Tibial artery (tissue), 4 donors: ENCODE data around the gene GMNN.
"Not testable (repeated sequence)": the region's sequence is repeated elsewhere in the genome, so short reads cannot be mapped to it uniquely, and the experiment has no call there.

Source experiments
- DNase-seq, 2 donors: peaks; one replicate each; pipeline ENCODE4 v3.0.0-alpha.2; 2019
- H3K27ac ChIP-seq, 2 donors: fragments of 200-600 bp; sonication (generic) in 1 of 2; 1 replicate in 1 of 2; 2 replicates in 1 of 2; pipeline ENCODE4 v1.5.1; 2018 to 2019; ENCODE audit warnings: mild to moderate bottlenecking in 1 of 2
- H3K27me3 ChIP-seq, 2 donors: fragments of 200-600 bp; sonication (generic) in 1 of 2; one replicate each; pipeline versions ENCODE4 v1.5.1 to v1.6.0; 2016 to 2019
- H3K36me3 ChIP-seq, 3 donors: fragments of 200-600 bp; sonication (generic) in 2 of 3; one replicate each; pipeline ENCODE4 v1.5.1; 2016 to 2019; ENCODE audit warnings: mild to moderate bottlenecking in 2 of 3
- H3K4me1 ChIP-seq, 4 donors: fragments of 200-600 bp; sonication (generic) in 2 of 4; 1 replicate in 3 of 4; 2 replicates in 1 of 4; pipeline ENCODE4 v1.5.1; 2016 to 2019
- H3K4me3 ChIP-seq, 2 donors: fragments of 200-600 bp; sonication (generic) in 1 of 2; 1 replicate in 1 of 2; 2 replicates in 1 of 2; pipeline ENCODE4 v1.5.1; 2018 to 2019; ENCODE audit warnings: mild to moderate bottlenecking in 2 of 2
- H3K9me3 ChIP-seq, 3 donors: fragments of 200-600 bp; sonication (generic) in 1 of 3; one replicate each; pipeline ENCODE4 v1.5.1; 2016 to 2019
- intact Hi-C: fragments of 100-400 bp; cut with DNase I; formaldehyde crosslinking; loops from one replicate; pipeline ENCODE4 v1.15.0; 2023; ENCODE audit warnings: low total_unique reads
- TF ChIP-seq, protein P1 (sequence below), 2 experiments: fragments of 200-600 bp in 1 of 2; fragments of 450-650 bp in 1 of 2; IDR thresholded peaks; one replicate each; pipeline ENCODE4 v1.5.1; 2017 to 2019; ENCODE audit warnings: antibody characterized with exemption in 2 of 2, mild to moderate bottlenecking in 1 of 2, moderate library complexity in 1 of 2

The GMNN gene

DNA sequence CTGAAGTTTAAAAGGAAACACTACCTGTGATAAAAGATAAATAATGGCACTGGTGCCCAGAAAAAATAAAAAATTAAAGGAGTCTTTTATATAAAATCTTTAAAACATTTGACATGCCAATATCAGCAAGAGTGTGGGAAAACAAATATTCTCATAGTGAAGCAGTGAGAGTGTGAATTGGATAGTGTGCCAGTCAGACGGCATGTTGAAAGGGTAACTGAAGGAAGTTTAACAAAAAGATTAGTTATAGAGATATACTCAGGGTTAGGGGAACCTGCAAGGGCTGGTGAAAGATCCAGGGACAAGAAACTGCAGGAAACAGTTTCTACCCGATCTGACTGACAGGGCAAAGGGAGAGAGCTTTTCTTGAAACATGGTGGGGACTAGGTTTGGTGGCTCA lies 22.2 kb upstream of the GMNN start:
- no peak overlapping the region for H3K4me3 ChIP-seq
- H3K27ac ChIP-seq = no peak overlapping the region
- no peaks in the 10 kb centered on the region for H3K9me3 ChIP-seq
- TF ChIP-seq, protein P1, sequence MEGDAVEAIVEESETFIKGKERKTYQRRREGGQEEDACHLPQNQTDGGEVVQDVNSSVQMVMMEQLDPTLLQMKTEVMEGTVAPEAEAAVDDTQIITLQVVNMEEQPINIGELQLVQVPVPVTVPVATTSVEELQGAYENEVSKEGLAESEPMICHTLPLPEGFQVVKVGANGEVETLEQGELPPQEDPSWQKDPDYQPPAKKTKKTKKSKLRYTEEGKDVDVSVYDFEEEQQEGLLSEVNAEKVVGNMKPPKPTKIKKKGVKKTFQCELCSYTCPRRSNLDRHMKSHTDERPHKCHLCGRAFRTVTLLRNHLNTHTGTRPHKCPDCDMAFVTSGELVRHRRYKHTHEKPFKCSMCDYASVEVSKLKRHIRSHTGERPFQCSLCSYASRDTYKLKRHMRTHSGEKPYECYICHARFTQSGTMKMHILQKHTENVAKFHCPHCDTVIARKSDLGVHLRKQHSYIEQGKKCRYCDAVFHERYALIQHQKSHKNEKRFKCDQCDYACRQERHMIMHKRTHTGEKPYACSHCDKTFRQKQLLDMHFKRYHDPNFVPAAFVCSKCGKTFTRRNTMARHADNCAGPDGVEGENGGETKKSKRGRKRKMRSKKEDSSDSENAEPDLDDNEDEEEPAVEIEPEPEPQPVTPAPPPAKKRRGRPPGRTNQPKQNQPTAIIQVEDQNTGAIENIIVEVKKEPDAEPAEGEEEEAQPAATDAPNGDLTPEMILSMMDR (IDR thresholded peaks at IDR 0.05) = no peak
- intact Hi-C loops = no loop called here
- no peaks in the 10 kb centered on the region for H3K27me3 ChIP-seq
- no peaks in the 10 kb centered on the region for H3K4me1 ChIP-seq
- no peaks in the 10 kb centered on the region for H3K36me3 ChIP-seq
- no peak for DNase-seq

DNA sequence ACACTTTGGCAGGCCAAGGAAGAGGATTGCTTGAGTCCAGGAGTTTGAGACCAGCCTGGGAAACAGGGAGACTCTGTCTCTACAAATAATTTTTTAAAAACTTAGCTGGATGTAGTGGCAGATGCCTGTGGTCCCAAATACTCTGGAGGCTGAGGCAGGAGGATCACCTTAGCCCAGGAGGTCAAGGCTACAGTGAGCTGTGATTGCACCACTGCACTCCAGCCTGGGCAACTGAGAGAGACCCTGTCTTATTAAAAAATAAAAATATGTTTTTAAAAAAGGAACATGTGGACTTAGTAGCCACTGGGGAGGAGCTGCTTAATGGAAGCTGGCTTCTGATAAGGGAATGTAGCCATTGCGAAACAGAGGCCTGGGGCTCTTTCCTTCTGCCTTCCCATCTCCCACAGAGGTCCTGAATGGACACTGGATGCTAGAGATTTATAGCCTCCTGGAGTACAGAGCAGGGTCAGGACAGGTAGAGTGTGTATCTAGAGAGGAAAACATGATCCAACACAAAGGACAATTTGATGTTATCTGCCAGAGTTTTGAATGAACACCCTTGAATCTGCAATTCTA lies 21.7 kb upstream of the GMNN start:
- no peak for DNase-seq
- Histone ChIP-seq H3K27me3 (no peaks in the 10 kb centered on the region), H3K27ac (no peak overlapping the region), H3K36me3 (no peaks in the 10 kb centered on the region), H3K9me3 (no peaks in the 10 kb centered on the region), H3K4me3 (no peak overlapping the region), H3K4me1 (no peaks in the 10 kb centered on the region)
- TF ChIP-seq, protein P1 (IDR thresholded peaks at IDR 0.05) = no peak
- intact Hi-C loops = loop anchor here (1.0 kb wide), 1 partner anchor 30 kb away; no protein-coding TSS in a partner anchor

DNA sequence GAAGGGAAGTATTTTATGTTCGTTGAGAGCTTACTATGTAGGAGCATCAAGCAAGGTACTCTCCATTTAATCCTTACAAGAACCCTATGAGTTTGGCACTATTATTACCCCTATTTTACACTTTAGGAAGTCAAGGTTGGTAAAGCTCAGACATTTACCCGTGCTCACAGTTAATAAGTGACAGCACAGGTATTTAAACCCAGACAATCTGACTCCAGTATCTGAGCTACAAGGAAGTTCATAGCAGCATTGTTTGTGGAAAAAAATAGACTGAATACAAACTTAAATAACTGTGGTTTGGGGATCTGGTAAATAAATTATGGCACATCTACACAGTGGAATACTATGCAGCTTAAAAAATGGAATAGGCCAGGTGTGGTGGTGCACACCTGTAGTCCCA lies 21.2 kb upstream of the GMNN start:
- no peak overlapping the region for H3K27ac ChIP-seq
- intact Hi-C loops = loop anchor here (1.0 kb wide), 1 partner anchor 30 kb away; no protein-coding TSS in a partner anchor
- DNase-seq = no peak
- H3K4me3 ChIP-seq = no peak overlapping the region
- H3K4me1 ChIP-seq = no peaks in the 10 kb centered on the region
- no peaks in the 10 kb centered on the region for H3K27me3 ChIP-seq
- TF ChIP-seq, protein P1 (IDR thresholded peaks at IDR 0.05) = no peak
- H3K36me3 ChIP-seq = no peaks in the 10 kb centered on the region
- H3K9me3 ChIP-seq = no peaks in the 10 kb centered on the region

- H3K36me3 ChIP-seq, intact Hi-C loops, H3K4me3 ChIP-seq, DNase-seq, H3K27me3 ChIP-seq, H3K9me3 ChIP-seq, H3K27ac ChIP-seq, H3K4me1 ChIP-seq: not testable (repeated sequence)
Observed at GRCh38 chr6:24754378-24754777, 20.4 kb upstream of the GMNN start.

DNA sequence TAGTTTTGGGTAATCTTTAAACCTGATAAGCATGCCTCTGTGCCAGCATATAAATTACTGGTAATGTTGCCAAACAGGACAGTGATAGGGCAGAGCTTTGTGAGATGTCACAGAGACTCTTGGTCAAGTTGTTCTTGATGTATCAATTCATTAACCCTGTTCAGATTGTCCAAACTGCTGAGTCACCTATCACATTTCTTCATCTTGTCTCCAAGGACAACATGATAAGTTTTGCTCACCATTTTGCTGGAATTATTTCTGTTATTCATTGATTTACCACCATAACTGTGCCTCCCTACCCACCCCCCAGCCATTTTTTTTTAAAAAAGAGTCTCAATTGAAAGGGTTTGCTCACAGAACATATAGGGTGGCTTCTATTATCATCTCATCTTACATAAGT lies 19.5 kb upstream of the GMNN start:
- no peaks in the 10 kb centered on the region for H3K27me3 ChIP-seq
- intact Hi-C loops = no loop called here
- no peak for DNase-seq

GRCh38 chr6:24757611-24758010 lies 17.1 kb upstream of the GMNN start:
- Histone ChIP-seq H3K36me3 (no peaks in the 10 kb centered on the region), H3K4me1 (no peaks in the 10 kb centered on the region), H3K4me3 (no peak overlapping the region), H3K27me3 (no peaks in the 10 kb centered on the region), H3K27ac (no peak overlapping the region), H3K9me3 (no peaks in the 10 kb centered on the region)
- TF ChIP-seq, protein P1 (IDR thresholded peaks at IDR 0.05) = no peak
- DNase-seq = no peak
- intact Hi-C loops = no loop called here

More for the DNA sequence above, 19.5 kb upstream of the GMNN start:
- H3K4me3 ChIP-seq = no peak overlapping the region
- H3K4me1 ChIP-seq = no peaks in the 10 kb centered on the region
- H3K36me3 ChIP-seq = no peaks in the 10 kb centered on the region
- no peaks in the 10 kb centered on the region for H3K9me3 ChIP-seq
- H3K27ac ChIP-seq = no peak overlapping the region
- TF ChIP-seq, protein P1 (IDR thresholded peaks at IDR 0.05) = no peak
